ENCODE measurements around the gene CCR9. TPM values are rescaled to one million over a fixed set of nuclear protein-coding genes. Genes with fewer than 3 reads are reported as not detected.

CCR9 gene
- total and polyA plus RNA-seq, 2 experiments from 2014 or later = not detected

GRCh38 chr3:45908761-45909160 lies 22.4 kb downstream of the CCR9 start:
- no peak overlapping the region for H3K9ac ChIP-seq
- TF ChIP-seq EZH2 (IDR thresholded peaks at IDR 0.05; ENCODE audit: insufficient read depth, poor library complexity, severe bottlenecking) (no peak), EZH2phosphoT487 (IDR thresholded peaks at IDR 0.05; ENCODE audit: insufficient read depth, low read depth) (no peak)
- in situ Hi-C loops (cut with MboI) = no loop called here
- peaks cover 21% of the 10 kb centered on the region for H3K4me1 ChIP-seq (ENCODE audit: insufficient read depth)
- no peaks in the 10 kb centered on the region for H3K9me2 ChIP-seq (ENCODE audit: insufficient read depth)
- no peak overlapping the region for H2AFZ ChIP-seq
- DNase-seq = no peak
- no peaks in the 10 kb centered on the region for H3K27me3 ChIP-seq (replicated peaks; ENCODE audit: insufficient read depth)
- H3K27ac ChIP-seq = no peak overlapping the region
- no peak overlapping the region for H3K4me2 ChIP-seq (ENCODE audit: unreplicated experiment)
- no peaks in the 10 kb centered on the region for H3K36me3 ChIP-seq (ENCODE audit: low read depth)
- peaks cover 7% of the 10 kb centered on the region; the same call in 1 of the 2 replicates for H3F3A ChIP-seq (ENCODE audit: insufficient read depth)
- no peak overlapping the region for H3K4me3 ChIP-seq
- no peaks in the 10 kb centered on the region for H3K9me3 ChIP-seq (ENCODE audit: low read depth)
- H3K79me2 ChIP-seq (ENCODE audit: insufficient read depth) = no peaks in the 10 kb centered on the region
- H4K20me1 ChIP-seq (ENCODE audit: insufficient read depth) = no peaks in the 10 kb centered on the region
- WGBS, 2 experiments (ENCODE audit: low coverage in 1 of 2, low lambda C conversion rate in 2 of 2, missing lambda C conversion rate in 2 of 2) = 87 to 95% methylated on average over 7 of the region's 7 CpGs

GRCh38 chr3:45909542-45909941 lies 23.2 kb downstream of the CCR9 start:
- TF ChIP-seq EZH2 (IDR thresholded peaks at IDR 0.05; ENCODE audit: insufficient read depth, poor library complexity, severe bottlenecking) (no peak), EZH2phosphoT487 (IDR thresholded peaks at IDR 0.05; ENCODE audit: insufficient read depth, low read depth) (no peak)
- Histone ChIP-seq H3K9me3 (ENCODE audit: low read depth) (no peaks in the 10 kb centered on the region), H3K9me2 (ENCODE audit: insufficient read depth) (no peaks in the 10 kb centered on the region), H3K79me2 (ENCODE audit: insufficient read depth) (no peaks in the 10 kb centered on the region), H3K4me1 (ENCODE audit: insufficient read depth) (peaks cover 21% of the 10 kb centered on the region), H3K27me3 (replicated peaks; ENCODE audit: insufficient read depth) (no peaks in the 10 kb centered on the region), H3F3A (ENCODE audit: insufficient read depth) (peaks cover 7% of the 10 kb centered on the region; the same call in 1 of the 2 replicates), H2AFZ (no peak overlapping the region), H4K20me1 (ENCODE audit: insufficient read depth) (no peaks in the 10 kb centered on the region), H3K27ac (no peak overlapping the region), H3K4me3 (no peak overlapping the region), H3K4me2 (ENCODE audit: unreplicated experiment) (no peak overlapping the region), H3K9ac (no peak overlapping the region), H3K36me3 (ENCODE audit: low read depth) (no peaks in the 10 kb centered on the region)
- DNase-seq = no peak
- in situ Hi-C loops (cut with MboI) = no loop called here
- WGBS, 2 experiments (ENCODE audit: low coverage in 1 of 2, low lambda C conversion rate in 2 of 2, missing lambda C conversion rate in 2 of 2) = 91 to 92% methylated on average over 6 of the region's 6 CpGs

- WGBS, 2 experiments (ENCODE audit: low coverage in 1 of 2, low lambda C conversion rate in 2 of 2, missing lambda C conversion rate in 2 of 2) = 44 to 65% methylated on average over 4 of the region's 4 CpGs
- no peaks in the 10 kb centered on the region for H3K27me3 ChIP-seq (replicated peaks; ENCODE audit: insufficient read depth)
- TF ChIP-seq EZH2 (IDR thresholded peaks at IDR 0.05; ENCODE audit: insufficient read depth, poor library complexity, severe bottlenecking) (no peak), EZH2phosphoT487 (IDR thresholded peaks at IDR 0.05; ENCODE audit: insufficient read depth, low read depth) (no peak)
- no peak for DNase-seq
- H3K79me2 ChIP-seq (ENCODE audit: insufficient read depth) = no peaks in the 10 kb centered on the region
- no peak overlapping the region for H3K4me2 ChIP-seq (ENCODE audit: unreplicated experiment)
- peaks cover 29% of the 10 kb centered on the region for H3K4me1 ChIP-seq (ENCODE audit: insufficient read depth)
- H3K36me3 ChIP-seq (ENCODE audit: low read depth) = no peaks in the 10 kb centered on the region
- H3K9ac ChIP-seq = no peak overlapping the region
- no peaks in the 10 kb centered on the region for H3K9me3 ChIP-seq (ENCODE audit: low read depth)
- H3K4me3 ChIP-seq = no peak overlapping the region
- peaks cover 7% of the 10 kb centered on the region; the same call in 1 of the 2 replicates for H3F3A ChIP-seq (ENCODE audit: insufficient read depth)
- H3K27ac ChIP-seq = no peak overlapping the region
- in situ Hi-C loops (cut with MboI) = no loop called here
- no peaks in the 10 kb centered on the region for H4K20me1 ChIP-seq (ENCODE audit: insufficient read depth)
- no peaks in the 10 kb centered on the region for H3K9me2 ChIP-seq (ENCODE audit: insufficient read depth)
- H2AFZ ChIP-seq = no peak overlapping the region
These were observed 24.5 kb downstream of the CCR9 start for GRCh38 chr3:45910892-45911291.

GRCh38 chr3:45911511-45912226 lies 25.3 kb downstream of the CCR9 start:
- Histone ChIP-seq H3K36me3 (ENCODE audit: low read depth) (no peaks in the 10 kb centered on the region), H3K4me3 (no peak overlapping the region), H3K4me2 (ENCODE audit: unreplicated experiment) (no peak overlapping the region), H2AFZ (no peak overlapping the region), H3K9ac (no peak overlapping the region), H4K20me1 (ENCODE audit: insufficient read depth) (no peaks in the 10 kb centered on the region), H3K9me3 (ENCODE audit: low read depth) (no peaks in the 10 kb centered on the region), H3K9me2 (ENCODE audit: insufficient read depth) (no peaks in the 10 kb centered on the region), H3K79me2 (ENCODE audit: insufficient read depth) (no peaks in the 10 kb centered on the region), H3F3A (ENCODE audit: insufficient read depth) (peaks cover 7% of the 10 kb centered on the region; the same call in 1 of the 2 replicates), H3K27me3 (replicated peaks; ENCODE audit: insufficient read depth) (no peaks in the 10 kb centered on the region), H3K4me1 (ENCODE audit: insufficient read depth) (peaks cover 25% of the 10 kb centered on the region), H3K27ac (no peak overlapping the region)
- no peak for TF ChIP-seq EZH2phosphoT487 (IDR thresholded peaks at IDR 0.05; ENCODE audit: insufficient read depth, low read depth)
- TF ChIP-seq EZH2 (IDR thresholded peaks at IDR 0.05; ENCODE audit: insufficient read depth, poor library complexity, severe bottlenecking) = no peak
- in situ Hi-C loops (cut with MboI) = no loop called here
- WGBS, 2 experiments (ENCODE audit: low coverage in 1 of 2, low lambda C conversion rate in 2 of 2, missing lambda C conversion rate in 2 of 2) = 90 to 94% methylated on average over 11 of the region's 11 CpGs
- DNase-seq = no peak

All from GM23248 (cell line).